Mucosa of rectum (tissue), 2 donors: Measurements from ENCODE around the gene BPIFB2.

Source experiments
- H3K27ac ChIP-seq, 2 donors: one replicate each; pipeline ENCODE4 v1.7.0; 2013; ENCODE audit warnings: inconsistent platforms in 2 of 2, low read depth in 2 of 2, low read length in 2 of 2
- H3K27me3 ChIP-seq, 2 donors: one replicate each; pipeline ENCODE4 v1.7.0; 2013; ENCODE audit warnings: low read length in 2 of 2; ENCODE audit not compliant: control insufficient read depth in 2 of 2, insufficient read depth in 2 of 2
- H3K36me3 ChIP-seq, 2 donors: one replicate each; pipeline ENCODE4 v1.7.0; 2013; ENCODE audit warnings: low read length in 2 of 2; ENCODE audit not compliant: control insufficient read depth in 2 of 2, insufficient read depth in 2 of 2
- H3K4me1 ChIP-seq, 2 donors: one replicate each; pipeline ENCODE4 v1.7.0; 2013; ENCODE audit warnings: low read length in 2 of 2, mild to moderate bottlenecking in 1 of 2; ENCODE audit not compliant: control insufficient read depth in 2 of 2, insufficient read depth in 2 of 2
- H3K4me3 ChIP-seq, 2 donors: one replicate each; pipeline ENCODE4 v1.7.0; 2013; ENCODE audit warnings: low read length in 2 of 2
- H3K9ac ChIP-seq, 2 donors: one replicate each; pipeline ENCODE4 v1.7.0; 2013; ENCODE audit warnings: low read length in 2 of 2, low read depth in 1 of 2, mild to moderate bottlenecking in 1 of 2
- H3K9me3 ChIP-seq, 2 donors: one replicate each; pipeline ENCODE4 v1.7.0; 2013; ENCODE audit warnings: low read length in 2 of 2; ENCODE audit not compliant: control insufficient read depth in 2 of 2
- donor health status: healthy.
- donor health status: Normal muscosa, but diverticular disease.

The BPIFB2 gene

GRCh38 chr20:33062105-33062824 lies 54.8 kb downstream of the BPIFB2 start:
- Histone ChIP-seq H3K27me3 (no peaks in the 10 kb centered on the region), H3K4me3 (no peak overlapping the region), H3K36me3 (no peaks in the 10 kb centered on the region), H3K9ac (no peak overlapping the region), H3K4me1 (no peaks in the 10 kb centered on the region), H3K27ac (no peak overlapping the region), H3K9me3 (no peaks in the 10 kb centered on the region)

GRCh38 chr20:33062825-33063149 lies 55.3 kb downstream of the BPIFB2 start:
- H3K9me3 ChIP-seq = no peaks in the 10 kb centered on the region
- H3K4me3 ChIP-seq = no peak overlapping the region
- no peaks in the 10 kb centered on the region for H3K36me3 ChIP-seq
- no peak overlapping the region for H3K27ac ChIP-seq
- no peaks in the 10 kb centered on the region for H3K27me3 ChIP-seq
- no peaks in the 10 kb centered on the region for H3K4me1 ChIP-seq
- H3K9ac ChIP-seq = no peak overlapping the region

GRCh38 chr20:33063271-33063670 lies 55.8 kb downstream of the BPIFB2 start:
- Histone ChIP-seq H3K9ac (no peak overlapping the region), H3K4me1 (no peaks in the 10 kb centered on the region), H3K4me3 (no peak overlapping the region), H3K27ac (no peak overlapping the region), H3K9me3 (no peaks in the 10 kb centered on the region), H3K36me3 (no peaks in the 10 kb centered on the region), H3K27me3 (no peaks in the 10 kb centered on the region)

GRCh38 chr20:33064572-33065287 lies 57.2 kb downstream of the BPIFB2 start:
- Histone ChIP-seq H3K27ac (no peak overlapping the region), H3K4me3 (no peak overlapping the region), H3K4me1 (no peaks in the 10 kb centered on the region), H3K36me3 (no peaks in the 10 kb centered on the region), H3K9ac (no peak overlapping the region), H3K27me3 (no peaks in the 10 kb centered on the region), H3K9me3 (no peaks in the 10 kb centered on the region)

GRCh38 chr20:33065785-33066184 lies 58.3 kb downstream of the BPIFB2 start:
- Histone ChIP-seq H3K9me3 (no peaks in the 10 kb centered on the region), H3K4me3 (no peak overlapping the region), H3K4me1 (no peaks in the 10 kb centered on the region)

GRCh38 chr20:33067806-33068205 lies 60.3 kb downstream of the BPIFB2 start:
- Histone ChIP-seq H3K27ac (no peak overlapping the region), H3K36me3 (no peaks in the 10 kb centered on the region), H3K9me3 (no peaks in the 10 kb centered on the region)

More at GRCh38 chr20:33065785-33066184, 58.3 kb downstream of the BPIFB2 start:
- Histone ChIP-seq H3K27ac (no peak overlapping the region), H3K36me3 (no peaks in the 10 kb centered on the region), H3K9ac (no peak overlapping the region), H3K27me3 (no peaks in the 10 kb centered on the region)

GRCh38 chr20:33068251-33068939 lies 60.9 kb downstream of the BPIFB2 start:
- H3K27ac ChIP-seq = no peak overlapping the region
- no peaks in the 10 kb centered on the region for H3K36me3 ChIP-seq
- no peaks in the 10 kb centered on the region for H3K9me3 ChIP-seq
- H3K27me3 ChIP-seq = no peaks in the 10 kb centered on the region
- H3K4me1 ChIP-seq = no peaks in the 10 kb centered on the region
- no peak overlapping the region for H3K9ac ChIP-seq
- H3K4me3 ChIP-seq = no peak overlapping the region

More at GRCh38 chr20:33067806-33068205, 60.3 kb downstream of the BPIFB2 start:
- Histone ChIP-seq H3K4me3 (no peak overlapping the region), H3K4me1 (no peaks in the 10 kb centered on the region), H3K27me3 (no peaks in the 10 kb centered on the region), H3K9ac (no peak overlapping the region)

GRCh38 chr20:33069673-33070072 lies 62.2 kb downstream of the BPIFB2 start:
- Histone ChIP-seq H3K27ac (no peak overlapping the region), H3K4me1 (no peaks in the 10 kb centered on the region), H3K27me3 (no peaks in the 10 kb centered on the region), H3K9me3 (no peaks in the 10 kb centered on the region), H3K36me3 (no peaks in the 10 kb centered on the region), H3K9ac (no peak overlapping the region), H3K4me3 (no peak overlapping the region)

- no peaks in the 10 kb centered on the region for H3K4me1 ChIP-seq
- no peaks in the 10 kb centered on the region for H3K36me3 ChIP-seq
- H3K4me3 ChIP-seq = no peak overlapping the region
Measured at GRCh38 chr20:33070111-33071053, 62.9 kb downstream of the BPIFB2 start.

More at GRCh38 chr20:33070111-33071053, 62.9 kb downstream of the BPIFB2 start:
- H3K27me3 ChIP-seq = no peaks in the 10 kb centered on the region
- H3K27ac ChIP-seq = no peak overlapping the region
- no peak overlapping the region for H3K9ac ChIP-seq
- no peaks in the 10 kb centered on the region for H3K9me3 ChIP-seq
